ENCODE data around the gene PDXK.

GRCh38 chr21:43792406-43792805 is 73.5 kb downstream of the PDXK start:
- TF ChIP-seq EZH2 (IDR thresholded peaks at IDR 0.05; ENCODE audit: borderline replicate concordance, insufficient read depth, low read length, poor library complexity, severe bottlenecking): no peak
- TF ChIP-seq EP300 (conservative IDR thresholded peaks at IDR 0.05; ENCODE audit: poor library complexity, severe bottlenecking): no peak
- no peak for TF ChIP-seq POLR2AphosphoS5 (IDR thresholded peaks at IDR 0.05)
- TF ChIP-seq CTCF (IDR thresholded peaks at IDR 0.05; ENCODE audit: poor library complexity, severe bottlenecking): no peak
- no peak for TF ChIP-seq REST (IDR thresholded peaks at IDR 0.05; ENCODE audit: borderline replicate concordance)
